Memory B cell (primary cell): ENCODE measurements around the gene APOL4.
"Not testable (repeated sequence)": the region's sequence is repeated elsewhere in the genome, so short reads cannot be mapped to it uniquely, and the experiment has no call there.

ENCODE experiments used
- ATAC-seq: fragments of 150-1000 bp; cut with Tn5 transposase; 2 replicates; pipeline ENCODE4 v1.10.0; 2021; ENCODE audit warnings: low read depth, mild to moderate bottlenecking, moderate library complexity
- DNase-seq, 2 donors: peaks; one replicate each; pipeline ENCODE4 v3.0.0; 2022; ENCODE audit warnings: low spot score in 2 of 2
- H3K27ac Mint-ChIP-seq: one replicate; pipeline ENCODE4 v1.8.0; 2022; ENCODE audit warnings: mild to moderate bottlenecking, moderate library complexity, mixed read lengths
- H3K27me3 Mint-ChIP-seq: one replicate; pipeline ENCODE4 v1.8.0; 2022; ENCODE audit warnings: mixed read lengths
- H3K36me3 Mint-ChIP-seq: one replicate; pipeline ENCODE4 v1.8.0; 2022; ENCODE audit warnings: mild to moderate bottlenecking, mixed read lengths
- H3K4me1 Mint-ChIP-seq: one replicate; pipeline ENCODE4 v1.8.0; 2022; ENCODE audit warnings: mixed read lengths
- H3K4me3 Mint-ChIP-seq: one replicate; pipeline ENCODE4 v1.8.0; 2022; ENCODE audit warnings: mild to moderate bottlenecking, moderate library complexity, mixed read lengths
- H3K9me3 Mint-ChIP-seq: one replicate; pipeline ENCODE4 v1.8.0; 2022; ENCODE audit warnings: mixed read lengths

APOL4 gene

DNA sequence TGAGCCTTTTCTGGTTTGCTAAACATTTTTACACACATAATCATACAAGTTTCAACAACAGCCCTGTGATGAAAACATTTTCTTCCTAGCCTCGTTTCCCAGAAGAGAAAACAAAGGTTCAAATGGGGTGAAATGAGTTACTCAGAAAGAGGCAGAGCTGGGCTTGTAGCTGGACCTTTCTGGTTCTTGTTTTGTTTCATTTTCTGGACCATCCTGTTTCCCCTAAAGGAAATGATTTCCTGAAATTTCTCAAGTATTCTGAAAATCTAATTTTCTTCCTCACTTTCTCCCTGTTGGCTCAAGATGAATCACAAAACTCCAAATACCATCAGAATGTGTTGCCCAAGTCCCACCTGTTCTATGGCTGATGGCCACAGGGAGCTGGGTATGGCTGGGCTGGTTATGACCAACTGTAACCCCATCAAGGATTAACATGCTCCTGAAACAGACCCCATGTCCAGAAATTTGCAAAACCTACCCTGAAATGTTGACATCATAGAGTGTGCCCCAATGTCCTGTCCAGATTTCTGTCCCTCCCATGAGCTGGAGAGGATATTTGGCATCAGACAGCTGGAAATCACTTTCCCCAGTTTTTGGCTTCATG is 6.7 kb upstream of the APOL4 start:
- peaks cover 4% of the 10 kb centered on the region for H3K9me3 Mint-ChIP-seq
- H3K4me1 Mint-ChIP-seq: peaks cover 17% of the 10 kb centered on the region
- H3K36me3 Mint-ChIP-seq: no peaks in the 10 kb centered on the region
- no peak overlapping the region for H3K4me3 Mint-ChIP-seq
- no peak overlapping the region for H3K27ac Mint-ChIP-seq
- H3K27me3 Mint-ChIP-seq: peaks cover 13% of the 10 kb centered on the region
- ATAC-seq: no peak
- no peak for DNase-seq

DNA sequence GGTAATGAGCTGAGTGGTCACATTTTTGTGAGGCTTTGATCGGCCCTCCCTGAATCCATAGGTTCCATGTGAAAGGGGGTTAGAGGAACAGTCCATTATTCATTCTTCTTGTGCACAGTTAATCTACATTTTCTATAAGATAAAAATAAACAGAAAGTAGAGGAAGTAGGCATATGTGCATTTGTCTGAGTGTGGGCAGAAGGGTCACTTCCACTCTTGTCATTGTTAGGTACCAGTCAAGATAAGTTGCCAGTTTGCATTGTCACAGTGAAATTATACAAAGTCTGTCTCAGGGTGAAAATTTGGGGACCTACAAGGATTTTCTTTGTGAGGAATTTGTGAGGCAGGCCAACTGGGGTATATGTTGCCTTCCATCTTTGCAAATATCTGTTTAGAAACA is 4.6 kb upstream of the APOL4 start:
- peaks cover 4% of the 10 kb centered on the region for H3K9me3 Mint-ChIP-seq
- DNase-seq: no peak
- H3K4me1 Mint-ChIP-seq: peaks cover 9% of the 10 kb centered on the region
- no peak for ATAC-seq
- no peaks in the 10 kb centered on the region for H3K36me3 Mint-ChIP-seq
- no peak overlapping the region for H3K4me3 Mint-ChIP-seq
- peaks cover 7% of the 10 kb centered on the region for H3K27me3 Mint-ChIP-seq
- no peak overlapping the region for H3K27ac Mint-ChIP-seq

GRCh38 chr22:36205573-36205972 is 4.0 kb upstream of the APOL4 start:
- H3K4me1 Mint-ChIP-seq, H3K4me3 Mint-ChIP-seq, H3K27ac Mint-ChIP-seq, DNase-seq, H3K9me3 Mint-ChIP-seq, H3K36me3 Mint-ChIP-seq, H3K27me3 Mint-ChIP-seq, ATAC-seq: not testable (repeated sequence)

DNA sequence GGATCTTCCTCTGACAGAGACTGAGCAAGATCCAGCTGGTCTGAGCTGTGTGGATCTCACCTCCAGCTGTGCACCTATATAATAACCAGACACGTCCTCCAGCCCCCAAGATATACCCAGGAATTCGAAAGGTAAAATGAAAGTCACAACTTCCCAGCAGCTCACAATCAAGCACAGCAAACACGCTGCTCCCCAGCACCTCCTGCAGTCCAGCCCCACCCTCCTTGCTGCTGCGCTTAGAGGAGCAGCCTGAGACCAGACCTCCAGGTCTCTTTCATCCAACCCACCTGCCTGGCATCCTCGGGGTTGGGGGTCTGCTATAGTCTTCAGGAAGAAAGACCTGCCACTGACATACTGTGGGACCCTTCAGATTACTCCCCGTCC is 3.0 kb upstream of the APOL4 start:
- no peak overlapping the region for H3K4me3 Mint-ChIP-seq
- H3K36me3 Mint-ChIP-seq: no peaks in the 10 kb centered on the region
- H3K27ac Mint-ChIP-seq: no peak overlapping the region
- no peak for DNase-seq
- peaks cover 5% of the 10 kb centered on the region for H3K27me3 Mint-ChIP-seq
- no peak for ATAC-seq
- H3K4me1 Mint-ChIP-seq: peaks cover 6% of the 10 kb centered on the region
- peaks cover 3% of the 10 kb centered on the region for H3K9me3 Mint-ChIP-seq

GRCh38 chr22:36204001-36204631 is 2.5 kb upstream of the APOL4 start:
- Mint-ChIP-seq H3K36me3 (no peaks in the 10 kb centered on the region), H3K9me3 (peaks cover under 1% of the 10 kb centered on the region), H3K27me3 (peaks cover 9% of the 10 kb centered on the region), H3K4me3 (no peak overlapping the region), H3K4me1 (peaks cover 6% of the 10 kb centered on the region), H3K27ac (no peak overlapping the region)
- DNase-seq (no peak), ATAC-seq (no peak)

DNA sequence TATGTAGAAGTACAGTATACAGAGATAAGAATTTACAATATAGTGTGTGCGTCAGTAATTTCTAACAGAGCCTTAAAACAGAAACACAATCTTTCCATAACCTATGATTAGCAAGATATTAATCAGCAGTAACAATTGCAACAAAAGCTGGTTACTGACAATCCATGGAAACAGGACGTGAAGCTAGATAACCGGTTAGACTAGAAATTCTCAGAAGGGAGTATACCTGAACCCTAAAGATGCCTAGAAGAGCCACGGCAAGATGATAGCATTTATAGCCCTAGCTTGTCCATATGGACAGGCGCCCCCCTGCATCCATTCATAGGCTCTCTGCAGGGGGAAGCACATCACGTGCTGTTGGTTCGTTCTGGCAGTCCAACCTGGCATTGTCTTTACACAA is 1.8 kb upstream of the APOL4 start:
- H3K27me3 Mint-ChIP-seq: peaks cover 11% of the 10 kb centered on the region
- H3K4me3 Mint-ChIP-seq, H3K9me3 Mint-ChIP-seq, H3K4me1 Mint-ChIP-seq, H3K36me3 Mint-ChIP-seq, ATAC-seq, DNase-seq, H3K27ac Mint-ChIP-seq: not testable (repeated sequence)

DNA sequence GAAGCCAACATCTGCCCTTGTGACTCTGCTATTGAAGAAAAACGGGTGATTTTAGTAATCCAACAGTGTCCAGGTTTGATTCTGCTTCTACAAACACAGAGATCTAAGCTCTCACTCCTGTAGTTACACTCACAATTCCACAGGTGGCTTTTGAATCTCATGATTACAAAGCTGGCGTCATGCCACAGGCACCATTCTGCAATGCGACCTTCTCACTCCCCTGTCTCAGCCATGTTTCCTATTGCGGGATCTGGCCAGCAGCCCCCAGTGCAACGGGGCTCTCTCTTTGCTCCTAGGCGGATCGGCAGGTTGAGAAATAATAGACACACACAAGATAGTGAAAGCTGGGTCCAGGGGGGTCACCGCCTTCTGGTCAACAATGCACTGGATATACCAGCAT is 1.3 kb upstream of the APOL4 start:
- not testable (repeated sequence) for H3K9me3 Mint-ChIP-seq, H3K36me3 Mint-ChIP-seq, H3K4me3 Mint-ChIP-seq, H3K27ac Mint-ChIP-seq, DNase-seq, ATAC-seq
- Mint-ChIP-seq H3K27me3 (peaks cover 13% of the 10 kb centered on the region), H3K4me1 (peaks cover 14% of the 10 kb centered on the region)

DNA sequence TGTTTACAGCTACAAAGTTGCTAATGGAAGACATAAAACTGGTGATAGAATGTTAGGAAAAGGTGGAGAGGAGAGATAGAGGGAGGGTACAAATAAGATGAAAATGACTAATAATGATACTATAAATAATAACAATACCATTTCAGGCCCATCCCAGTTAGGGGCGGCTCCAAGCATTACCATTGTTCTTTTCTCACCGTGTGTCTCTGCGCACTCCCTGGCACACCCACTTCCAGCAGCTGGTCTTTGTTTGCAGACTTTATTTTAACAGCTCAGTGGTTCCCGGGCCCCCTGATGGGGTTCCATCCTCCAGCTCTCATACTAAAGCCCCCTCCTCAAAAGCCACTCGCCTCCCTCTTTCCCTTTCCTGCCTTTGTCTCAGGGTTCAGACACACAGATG is 584 bp downstream of the APOL4 start:
- H3K36me3 Mint-ChIP-seq, H3K27ac Mint-ChIP-seq, DNase-seq, ATAC-seq, H3K9me3 Mint-ChIP-seq, H3K4me3 Mint-ChIP-seq: not testable (repeated sequence)
- peaks cover 20% of the 10 kb centered on the region for H3K4me1 Mint-ChIP-seq
- H3K27me3 Mint-ChIP-seq: peaks cover 15% of the 10 kb centered on the region

- Mint-ChIP-seq H3K27ac (no peak overlapping the region), H3K27me3 (peaks cover 15% of the 10 kb centered on the region), H3K4me3 (no peak overlapping the region), H3K4me1 (peaks cover 15% of the 10 kb centered on the region), H3K9me3 (no peaks in the 10 kb centered on the region), H3K36me3 (no peaks in the 10 kb centered on the region)
- ATAC-seq (no peak), DNase-seq (no peak)
These were observed 2.5 kb downstream of the APOL4 start for GRCh38 chr22:36199001-36199551.

DNA sequence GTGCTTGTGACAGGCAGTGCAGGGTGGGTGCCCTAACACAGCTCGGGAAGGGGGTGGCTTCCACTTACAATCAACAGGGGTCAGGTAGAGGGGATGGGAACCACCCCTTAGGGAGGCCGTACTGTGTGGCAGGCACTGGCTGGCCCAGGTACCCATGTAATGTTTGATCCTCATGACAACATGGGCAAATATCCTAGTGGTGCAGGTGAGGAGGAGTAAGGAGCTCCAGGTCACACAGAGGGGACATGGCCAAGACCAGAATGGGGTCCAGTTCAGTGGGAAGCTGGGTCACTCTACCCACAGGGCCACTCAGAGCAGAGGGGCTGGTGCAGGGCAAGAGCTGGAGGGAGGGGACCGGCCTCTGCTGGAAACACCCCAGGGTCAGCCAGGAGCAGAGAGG is 3.1 kb downstream of the APOL4 start:
- H3K4me3 Mint-ChIP-seq: no peak overlapping the region
- ATAC-seq (no peak), DNase-seq (no peak)
- peaks cover 15% of the 10 kb centered on the region for H3K4me1 Mint-ChIP-seq
- no peak overlapping the region for H3K27ac Mint-ChIP-seq
- no peaks in the 10 kb centered on the region for H3K9me3 Mint-ChIP-seq
- no peaks in the 10 kb centered on the region for H3K36me3 Mint-ChIP-seq
- peaks cover 15% of the 10 kb centered on the region for H3K27me3 Mint-ChIP-seq

DNA sequence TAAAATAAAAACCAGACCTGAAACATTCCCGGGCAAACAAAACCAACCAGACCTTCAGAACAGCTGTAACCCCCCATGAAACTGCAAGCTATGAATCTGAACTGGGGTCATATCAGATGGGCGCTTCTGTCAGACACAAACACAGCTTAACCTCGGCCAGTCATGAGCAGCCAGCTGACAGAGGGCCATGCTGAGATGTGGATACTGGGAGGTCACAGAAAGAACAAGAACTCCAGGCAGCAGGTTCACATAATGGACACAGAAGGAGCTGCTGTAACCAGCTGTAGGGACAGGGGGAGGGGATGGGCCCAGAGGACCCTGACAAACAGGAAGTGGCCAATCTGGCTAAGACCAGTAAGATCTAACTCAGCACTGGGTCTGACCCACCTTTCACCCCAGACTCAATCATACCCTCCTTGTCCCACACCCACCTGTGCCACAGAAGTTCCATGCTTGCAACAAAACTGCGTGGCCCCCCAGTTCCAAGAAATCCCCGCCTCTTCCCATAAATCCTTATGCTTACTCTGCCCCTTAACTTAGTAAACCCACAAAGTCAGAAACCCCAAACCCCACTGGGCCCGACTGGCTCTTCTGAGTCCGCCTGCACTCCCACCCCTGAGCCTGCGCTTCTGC is 4.0 kb downstream of the APOL4 start:
- ATAC-seq (no peak), DNase-seq (no peak)
- Mint-ChIP-seq H3K27me3 (peaks cover 15% of the 10 kb centered on the region), H3K27ac (no peak overlapping the region), H3K4me1 (peaks cover 15% of the 10 kb centered on the region), H3K9me3 (no peaks in the 10 kb centered on the region), H3K36me3 (no peaks in the 10 kb centered on the region), H3K4me3 (no peak overlapping the region)

GRCh38 chr22:36197065-36197440 is 4.6 kb downstream of the APOL4 start:
- Mint-ChIP-seq H3K27ac (no peak overlapping the region), H3K9me3 (no peaks in the 10 kb centered on the region), H3K36me3 (no peaks in the 10 kb centered on the region), H3K27me3 (peaks cover 14% of the 10 kb centered on the region), H3K4me1 (peaks cover 15% of the 10 kb centered on the region), H3K4me3 (no peak overlapping the region)
- DNase-seq (no peak), ATAC-seq (no peak)

GRCh38 chr22:36196254-36197064 is 5.2 kb downstream of the APOL4 start:
- no peak overlapping the region for H3K27ac Mint-ChIP-seq
- H3K4me3 Mint-ChIP-seq: no peak overlapping the region
- H3K36me3 Mint-ChIP-seq: no peaks in the 10 kb centered on the region
- peaks cover 15% of the 10 kb centered on the region for H3K4me1 Mint-ChIP-seq
- no peak for ATAC-seq
- H3K9me3 Mint-ChIP-seq: no peaks in the 10 kb centered on the region
- peaks cover 12% of the 10 kb centered on the region for H3K27me3 Mint-ChIP-seq
- DNase-seq: no peak

- DNase-seq: no peak
- H3K27ac Mint-ChIP-seq: no peak overlapping the region
- peaks cover 13% of the 10 kb centered on the region for H3K27me3 Mint-ChIP-seq
- peaks cover 15% of the 10 kb centered on the region for H3K4me1 Mint-ChIP-seq
- no peaks in the 10 kb centered on the region for H3K36me3 Mint-ChIP-seq
- no peaks in the 10 kb centered on the region for H3K9me3 Mint-ChIP-seq
- peak; percentile 65 for ATAC-seq
- H3K4me3 Mint-ChIP-seq: no peak overlapping the region
These were observed 6.6 kb downstream of the APOL4 start for GRCh38 chr22:36194971-36195370.
